Astrocyte (in vitro differentiated cells and primary cell): ENCODE data around the gene SPAG8. TPM values are rescaled to one million over a fixed set of nuclear protein-coding genes. Genes with fewer than 3 reads are reported as not detected.

Experiments used
- DNase-seq: peaks from one replicate; pipeline ENCODE4 v3.0.0-alpha.2; 2010; ENCODE audit warnings: low read depth
- FAIRE-seq: peaks from 2 replicates; lab custom pipeline; 2011; peaks lifted over from hg19 to GRCh38; lab: Jason Lieb, UNC
- H2AFZ ChIP-seq: 2 replicates; pipeline ENCODE4 v1.6.0; 2012; ENCODE audit warnings: low read depth, low read length, inconsistent platforms
- H3K27ac ChIP-seq: 2 replicates; pipeline ENCODE4 v1.5.1; 2011; ENCODE audit warnings: low read depth, low read length, inconsistent platforms
- H3K27me3 ChIP-seq: 2 replicates; pipeline ENCODE4 v1.6.0; 2011; ENCODE audit warnings: low read length, inconsistent platforms; ENCODE audit not compliant: insufficient read depth
- H3K36me3 ChIP-seq: 2 replicates; pipeline ENCODE4 v1.5.1; 2011; ENCODE audit warnings: low read length, inconsistent platforms; ENCODE audit not compliant: insufficient read depth
- H3K4me1 ChIP-seq: 2 replicates; pipeline ENCODE4 v1.5.1; 2011; ENCODE audit warnings: low read length, inconsistent platforms; ENCODE audit not compliant: insufficient read depth
- H3K4me2 ChIP-seq: 2 replicates; pipeline ENCODE4 v1.6.0; 2012; ENCODE audit warnings: low read length, inconsistent platforms
- H3K4me3 ChIP-seq: 2 replicates; pipeline ENCODE4 v1.5.1; 2011; ENCODE audit warnings: low read depth, mild to moderate bottlenecking, low read length, inconsistent platforms; ENCODE audit not compliant: insufficient read depth
- H3K79me2 ChIP-seq: 2 replicates; pipeline ENCODE4 v1.6.0; 2012; ENCODE audit warnings: mild to moderate bottlenecking, low read length, inconsistent platforms; ENCODE audit not compliant: insufficient read depth
- H3K9ac ChIP-seq: 2 replicates; pipeline ENCODE4 v1.6.0; 2012; ENCODE audit warnings: mild to moderate bottlenecking, low read length, inconsistent platforms
- H3K9me3 ChIP-seq: 2 replicates; pipeline ENCODE4 v1.5.1; 2012; ENCODE audit warnings: low read depth, mild to moderate bottlenecking, low read length, inconsistent platforms; ENCODE audit not compliant: insufficient read depth
- H4K20me1 ChIP-seq: 2 replicates; pipeline ENCODE4 v1.6.0; 2012; ENCODE audit warnings: low read length, inconsistent platforms; ENCODE audit not compliant: insufficient read depth
- H3K27ac Mint-ChIP-seq: one replicate; pipeline ENCODE4 v1.8.0; 2021; ENCODE audit warnings: mild to moderate bottlenecking, mixed read lengths; ENCODE audit not compliant: unreplicated experiment
- H3K27me3 Mint-ChIP-seq: one replicate; pipeline ENCODE4 v1.8.0; 2021; ENCODE audit warnings: low read depth, mixed read lengths; ENCODE audit not compliant: unreplicated experiment
- H3K36me3 Mint-ChIP-seq: one replicate; pipeline ENCODE4 v1.8.0; 2021; ENCODE audit warnings: low read depth, mixed read lengths; ENCODE audit not compliant: unreplicated experiment
- H3K4me1 Mint-ChIP-seq: one replicate; pipeline ENCODE4 v1.8.0; 2021; ENCODE audit warnings: low read depth, mixed read lengths; ENCODE audit not compliant: unreplicated experiment
- H3K4me3 Mint-ChIP-seq: one replicate; pipeline ENCODE4 v1.8.0; 2021; ENCODE audit warnings: mild to moderate bottlenecking, moderate library complexity, mixed read lengths; ENCODE audit not compliant: unreplicated experiment
- H3K9me3 Mint-ChIP-seq: one replicate; pipeline ENCODE4 v1.8.0; 2021; ENCODE audit warnings: mild to moderate bottlenecking, mixed read lengths; ENCODE audit not compliant: unreplicated experiment
- EZH2 ChIP-seq: IDR thresholded peaks from 2 replicates; pipeline ENCODE4 v1.6.1; 2012; ENCODE audit warnings: mild to moderate bottlenecking, low read length, inconsistent platforms; ENCODE audit not compliant: insufficient read depth
- total RNA-seq: library from RNA; stranded (reverse); gene quantifications from 2 replicates; pipeline ENCODE4 v1.2.1, GENCODE V29; 2021
- TF ChIP-seq, protein P1 (sequence below): IDR thresholded peaks from 2 replicates; pipeline ENCODE4 v1.5.1; 2011; ENCODE audit warnings: low read depth, mild to moderate bottlenecking, inconsistent platforms, low read length, moderate library complexity; ENCODE audit not compliant: insufficient read depth

Gene SPAG8
- total RNA-seq, 1 donor from 2014 or later = 0.52 TPM

DNA sequence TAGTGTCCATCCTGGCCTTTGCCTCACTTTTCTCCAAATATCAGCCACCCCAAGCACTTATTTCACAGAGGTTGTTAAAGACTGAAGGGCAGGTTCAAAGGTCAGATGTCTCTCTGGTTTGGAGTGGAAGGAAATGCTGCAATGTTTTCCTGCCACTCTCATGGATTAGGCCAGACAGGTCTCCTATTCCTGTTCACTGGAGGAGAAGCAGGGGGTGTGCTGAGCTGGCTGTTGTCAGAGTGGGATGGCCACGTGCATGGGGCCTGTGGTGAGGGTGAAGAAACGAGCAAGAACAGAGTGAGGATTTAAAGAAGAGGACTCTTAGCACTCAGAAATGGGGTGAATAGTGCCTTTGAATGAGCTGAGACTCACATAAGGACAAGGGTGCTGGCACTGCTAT, 23.7 kb upstream of the SPAG8 start:
- H3K4me1 Mint-ChIP-seq = peaks cover 6% of the 10 kb centered on the region
- peaks cover 17% of the 10 kb centered on the region for H3K36me3 Mint-ChIP-seq
- Histone ChIP-seq H3K4me2 (no peak overlapping the region), H3K4me3 (no peak overlapping the region), H4K20me1 (no peaks in the 10 kb centered on the region), H3K27ac (no peak overlapping the region), H3K27me3 (no peaks in the 10 kb centered on the region), H2AFZ (no peak overlapping the region), H3K79me2 (no peaks in the 10 kb centered on the region), H3K9ac (no peak overlapping the region), H3K9me3 (no peaks in the 10 kb centered on the region), H3K4me1 (no peaks in the 10 kb centered on the region), H3K36me3 (no peaks in the 10 kb centered on the region)
- DNase-seq (no peak), FAIRE-seq (no peak)
- H3K4me3 Mint-ChIP-seq = no peak overlapping the region
- H3K27ac Mint-ChIP-seq = no peak overlapping the region
- no peak for TF ChIP-seq EZH2
- TF ChIP-seq, protein P1, sequence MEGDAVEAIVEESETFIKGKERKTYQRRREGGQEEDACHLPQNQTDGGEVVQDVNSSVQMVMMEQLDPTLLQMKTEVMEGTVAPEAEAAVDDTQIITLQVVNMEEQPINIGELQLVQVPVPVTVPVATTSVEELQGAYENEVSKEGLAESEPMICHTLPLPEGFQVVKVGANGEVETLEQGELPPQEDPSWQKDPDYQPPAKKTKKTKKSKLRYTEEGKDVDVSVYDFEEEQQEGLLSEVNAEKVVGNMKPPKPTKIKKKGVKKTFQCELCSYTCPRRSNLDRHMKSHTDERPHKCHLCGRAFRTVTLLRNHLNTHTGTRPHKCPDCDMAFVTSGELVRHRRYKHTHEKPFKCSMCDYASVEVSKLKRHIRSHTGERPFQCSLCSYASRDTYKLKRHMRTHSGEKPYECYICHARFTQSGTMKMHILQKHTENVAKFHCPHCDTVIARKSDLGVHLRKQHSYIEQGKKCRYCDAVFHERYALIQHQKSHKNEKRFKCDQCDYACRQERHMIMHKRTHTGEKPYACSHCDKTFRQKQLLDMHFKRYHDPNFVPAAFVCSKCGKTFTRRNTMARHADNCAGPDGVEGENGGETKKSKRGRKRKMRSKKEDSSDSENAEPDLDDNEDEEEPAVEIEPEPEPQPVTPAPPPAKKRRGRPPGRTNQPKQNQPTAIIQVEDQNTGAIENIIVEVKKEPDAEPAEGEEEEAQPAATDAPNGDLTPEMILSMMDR = no peak
- H3K27me3 Mint-ChIP-seq = peaks cover 28% of the 10 kb centered on the region
- H3K9me3 Mint-ChIP-seq = peaks cover 8% of the 10 kb centered on the region

DNA sequence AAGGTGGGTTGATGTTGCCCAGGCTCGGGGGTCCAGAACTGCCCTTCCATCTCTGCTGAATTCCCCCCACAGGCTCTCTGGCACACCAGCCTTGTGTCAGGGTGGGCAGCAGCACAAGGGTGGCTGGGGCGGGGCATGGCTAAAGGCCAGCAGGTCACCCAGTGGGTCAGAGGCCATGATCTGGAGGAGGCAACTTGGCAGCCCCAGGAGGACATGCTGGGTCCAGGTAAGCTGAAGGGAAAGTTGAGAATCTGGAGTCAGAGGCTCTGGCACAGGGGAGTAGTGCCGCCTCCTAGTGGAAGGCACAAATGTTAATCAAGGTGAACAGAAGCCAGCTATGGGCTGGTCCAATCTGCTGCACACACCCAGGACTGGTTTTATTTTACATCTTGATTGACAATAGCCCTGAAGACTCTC, 23.2 kb upstream of the SPAG8 start:
- no peak overlapping the region for H2AFZ ChIP-seq
- FAIRE-seq (no peak), DNase-seq (no peak)
- no peaks in the 10 kb centered on the region for H3K9me3 ChIP-seq
- H3K79me2 ChIP-seq = no peaks in the 10 kb centered on the region
- peaks cover 13% of the 10 kb centered on the region for H3K36me3 Mint-ChIP-seq
- H3K4me3 ChIP-seq = no peak overlapping the region
- H3K27ac ChIP-seq = no peak overlapping the region
- H3K4me2 ChIP-seq = no peak overlapping the region
- peaks cover 6% of the 10 kb centered on the region for H3K4me1 Mint-ChIP-seq
- H3K27me3 Mint-ChIP-seq = peaks cover 26% of the 10 kb centered on the region
- H3K4me3 Mint-ChIP-seq = no peak overlapping the region
- peaks cover 8% of the 10 kb centered on the region for H3K9me3 Mint-ChIP-seq
- no peak overlapping the region for H3K27ac Mint-ChIP-seq
- no peak for TF ChIP-seq EZH2
- TF ChIP-seq, protein P1 = no peak
- no peaks in the 10 kb centered on the region for H4K20me1 ChIP-seq
- H3K9ac ChIP-seq = no peak overlapping the region
- H3K36me3 ChIP-seq = no peaks in the 10 kb centered on the region
- H3K4me1 ChIP-seq = peaks cover 2% of the 10 kb centered on the region
- H3K27me3 ChIP-seq = no peaks in the 10 kb centered on the region

DNA sequence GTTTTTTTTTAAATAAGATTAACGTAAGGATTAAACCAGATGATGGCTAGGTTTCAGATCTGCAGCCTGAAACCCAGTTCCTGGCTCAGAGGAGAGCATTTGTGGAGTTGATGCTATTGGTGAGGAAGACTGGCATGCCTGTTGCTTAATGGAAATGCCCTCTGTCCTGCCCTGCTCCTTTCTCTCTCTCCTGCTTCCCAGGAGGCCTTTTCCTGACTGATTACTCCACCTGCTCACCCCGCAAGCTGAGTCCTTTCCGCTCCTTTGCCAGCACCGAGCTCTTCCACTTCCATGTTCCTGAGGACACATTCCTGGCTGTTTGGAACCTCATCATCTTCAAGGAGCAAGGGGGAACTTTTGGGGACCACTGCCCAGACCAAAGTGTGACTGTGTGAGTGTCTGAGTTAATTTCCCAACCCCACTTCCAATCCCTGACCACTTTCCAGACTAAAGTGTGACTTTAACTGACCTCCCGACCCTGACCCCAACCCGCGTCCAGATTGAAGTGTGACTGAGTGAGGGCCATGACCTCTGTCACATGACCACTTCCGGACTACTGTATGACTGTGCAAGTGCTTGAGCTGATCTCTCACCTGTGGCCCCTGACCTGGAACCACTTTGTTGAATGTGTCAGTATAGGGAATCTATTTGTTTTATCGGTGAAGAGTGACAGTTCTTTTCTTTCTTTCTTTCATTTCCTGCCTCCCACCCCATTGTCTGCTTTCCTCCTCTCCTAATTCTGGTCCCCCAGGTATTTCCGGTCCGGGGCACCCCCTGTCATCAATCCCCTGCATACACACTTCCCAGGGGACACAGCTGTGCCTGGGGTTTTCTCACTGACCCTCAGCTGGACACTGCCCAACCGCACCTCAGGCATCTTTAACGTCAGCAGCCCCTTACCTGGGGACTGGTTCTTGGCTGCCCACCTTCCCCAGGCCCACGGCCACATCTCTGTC, 22.5 kb upstream of the SPAG8 start:
- H3K4me1 ChIP-seq = peaks cover 9% of the 10 kb centered on the region
- no peak overlapping the region for H3K4me3 ChIP-seq
- H3K9ac ChIP-seq = no peak overlapping the region
- no peaks in the 10 kb centered on the region for H4K20me1 ChIP-seq
- H3K9me3 ChIP-seq = no peaks in the 10 kb centered on the region
- no peaks in the 10 kb centered on the region for H3K79me2 ChIP-seq
- H3K4me3 Mint-ChIP-seq = no peak overlapping the region
- no peak overlapping the region for H2AFZ ChIP-seq
- DNase-seq (no peak), FAIRE-seq (no peak)
- peaks cover 8% of the 10 kb centered on the region for H3K36me3 Mint-ChIP-seq
- H3K9me3 Mint-ChIP-seq = peaks cover 4% of the 10 kb centered on the region
- peaks cover 23% of the 10 kb centered on the region for H3K27me3 Mint-ChIP-seq
- TF ChIP-seq, protein P1 = no peak
- TF ChIP-seq EZH2 = no peak
- peaks cover 12% of the 10 kb centered on the region for H3K4me1 Mint-ChIP-seq
- H3K4me2 ChIP-seq = no peak overlapping the region
- no peaks in the 10 kb centered on the region for H3K36me3 ChIP-seq
- H3K27ac Mint-ChIP-seq = no peak overlapping the region
- no peak overlapping the region for H3K27ac ChIP-seq
- no peaks in the 10 kb centered on the region for H3K27me3 ChIP-seq
